Measurements from ENCODE around the gene BSPRY.

Gene BSPRY

DNA sequence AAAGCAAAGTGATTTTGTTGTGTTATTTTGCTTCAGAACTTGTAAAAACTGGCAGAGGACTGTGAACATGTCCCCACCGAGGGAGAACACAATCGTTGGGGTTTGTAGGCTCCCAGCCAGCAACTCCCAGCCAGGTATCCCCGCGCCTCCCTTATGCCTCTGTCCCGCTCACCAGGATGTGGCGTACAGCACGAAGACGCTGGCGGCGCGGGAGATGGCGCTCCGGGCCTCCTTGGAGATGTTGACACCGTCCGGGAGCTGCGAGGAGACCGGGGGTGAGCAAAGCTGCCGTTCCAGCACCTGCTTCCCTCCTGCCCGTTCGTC is 60.5 kb downstream of the BSPRY start:
- TF ChIP-seq, protein P1, sequence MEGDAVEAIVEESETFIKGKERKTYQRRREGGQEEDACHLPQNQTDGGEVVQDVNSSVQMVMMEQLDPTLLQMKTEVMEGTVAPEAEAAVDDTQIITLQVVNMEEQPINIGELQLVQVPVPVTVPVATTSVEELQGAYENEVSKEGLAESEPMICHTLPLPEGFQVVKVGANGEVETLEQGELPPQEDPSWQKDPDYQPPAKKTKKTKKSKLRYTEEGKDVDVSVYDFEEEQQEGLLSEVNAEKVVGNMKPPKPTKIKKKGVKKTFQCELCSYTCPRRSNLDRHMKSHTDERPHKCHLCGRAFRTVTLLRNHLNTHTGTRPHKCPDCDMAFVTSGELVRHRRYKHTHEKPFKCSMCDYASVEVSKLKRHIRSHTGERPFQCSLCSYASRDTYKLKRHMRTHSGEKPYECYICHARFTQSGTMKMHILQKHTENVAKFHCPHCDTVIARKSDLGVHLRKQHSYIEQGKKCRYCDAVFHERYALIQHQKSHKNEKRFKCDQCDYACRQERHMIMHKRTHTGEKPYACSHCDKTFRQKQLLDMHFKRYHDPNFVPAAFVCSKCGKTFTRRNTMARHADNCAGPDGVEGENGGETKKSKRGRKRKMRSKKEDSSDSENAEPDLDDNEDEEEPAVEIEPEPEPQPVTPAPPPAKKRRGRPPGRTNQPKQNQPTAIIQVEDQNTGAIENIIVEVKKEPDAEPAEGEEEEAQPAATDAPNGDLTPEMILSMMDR (IDR thresholded peaks at IDR 0.05; ENCODE audit: extremely low read depth, insufficient read depth, missing control alignments): peak; percentile 3
- DNase-seq (ENCODE audit: low spot score): no peak
- in situ Hi-C loops (cut with MboI; ENCODE audit: low pct_unique_long_range_greater_than_20kb, low sequenced_read_pairs, unreplicated experiment): no loop called here

DNA sequence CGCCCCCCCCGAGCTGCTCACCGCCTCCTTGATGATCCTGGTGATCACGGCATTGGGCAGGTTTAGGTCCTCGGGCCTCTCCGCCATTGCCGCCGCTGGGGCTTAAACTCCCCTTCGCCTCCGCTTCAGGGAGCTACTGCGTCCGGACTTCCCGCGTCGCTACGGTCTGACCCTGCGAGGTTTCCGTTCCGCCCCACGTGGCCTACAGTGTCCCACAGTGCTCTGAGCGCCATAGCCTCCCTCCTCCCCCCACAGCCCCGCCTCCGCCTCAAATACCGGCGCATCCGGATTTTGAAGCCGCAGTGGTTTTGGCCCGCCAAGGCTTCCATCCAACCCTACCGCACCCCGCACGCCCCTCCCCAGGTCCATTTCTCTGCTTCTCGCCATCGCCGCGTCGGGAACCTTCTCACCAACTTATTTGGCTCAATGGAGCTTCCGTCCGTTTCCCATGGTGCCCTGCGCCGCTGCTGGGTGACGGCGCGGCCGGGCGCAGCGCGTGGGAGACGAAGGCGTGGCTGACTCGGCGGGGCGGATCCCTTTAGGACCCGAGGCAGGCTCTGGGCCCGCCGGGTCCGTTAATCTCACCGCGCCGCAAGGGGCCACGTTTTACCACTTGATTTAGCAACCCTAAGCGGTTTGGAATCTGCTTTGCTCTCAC is 61.0 kb downstream of the BSPRY start, which contains the start of the genes C9orf43 and POLE3:
Gene C9orf43 (plus strand): TSS at position 541 of the 658 bp plus-strand sequence. CDS start 2,747 bp downstream, outside the sequence.
Gene POLE3 (minus strand): TSS at position 469 of the 658 bp plus-strand sequence. CDS start 382 bp downstream, at position 87.
- DNase-seq (ENCODE audit: low spot score): peak; percentile 92
- in situ Hi-C loops (cut with MboI; ENCODE audit: low pct_unique_long_range_greater_than_20kb, low sequenced_read_pairs, unreplicated experiment): no loop called here
- TF ChIP-seq, protein P1 (IDR thresholded peaks at IDR 0.05; ENCODE audit: extremely low read depth, insufficient read depth, missing control alignments): peak; percentile 25

DNA sequence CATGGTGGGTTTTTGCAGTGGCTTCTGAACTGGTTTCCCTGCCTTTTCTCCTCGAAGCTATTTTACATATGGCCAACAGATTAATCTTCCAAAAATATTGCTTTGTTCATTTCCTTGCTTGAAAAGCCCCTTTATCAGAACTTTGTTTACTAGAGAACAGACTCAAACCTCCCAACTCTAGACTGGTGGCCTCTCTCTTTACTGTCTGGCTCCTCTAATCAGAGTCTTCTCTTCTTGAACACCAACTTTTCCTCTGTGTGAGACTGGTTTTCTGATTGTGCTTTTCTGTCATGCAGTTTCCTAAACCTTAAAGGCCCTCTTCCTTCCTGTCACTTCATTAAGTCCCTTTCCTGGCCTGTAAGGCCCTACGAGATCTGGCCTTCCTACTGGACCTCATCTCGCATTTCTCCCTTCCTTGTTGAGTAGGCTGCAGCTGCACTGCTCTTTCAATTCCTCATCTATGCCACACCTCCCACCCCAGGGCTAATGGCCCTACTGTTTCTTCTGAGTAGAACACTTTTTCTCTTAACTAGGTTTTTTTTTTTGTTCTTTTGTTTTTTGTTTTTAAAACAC is 66.9 kb downstream of the BSPRY start:
- peak; percentile 61 for DNase-seq (ENCODE audit: low spot score)
- TF ChIP-seq, protein P1 (IDR thresholded peaks at IDR 0.05; ENCODE audit: extremely low read depth, insufficient read depth, missing control alignments): no peak
- in situ Hi-C loops (cut with MboI; ENCODE audit: low pct_unique_long_range_greater_than_20kb, low sequenced_read_pairs, unreplicated experiment): no loop called here

DNA sequence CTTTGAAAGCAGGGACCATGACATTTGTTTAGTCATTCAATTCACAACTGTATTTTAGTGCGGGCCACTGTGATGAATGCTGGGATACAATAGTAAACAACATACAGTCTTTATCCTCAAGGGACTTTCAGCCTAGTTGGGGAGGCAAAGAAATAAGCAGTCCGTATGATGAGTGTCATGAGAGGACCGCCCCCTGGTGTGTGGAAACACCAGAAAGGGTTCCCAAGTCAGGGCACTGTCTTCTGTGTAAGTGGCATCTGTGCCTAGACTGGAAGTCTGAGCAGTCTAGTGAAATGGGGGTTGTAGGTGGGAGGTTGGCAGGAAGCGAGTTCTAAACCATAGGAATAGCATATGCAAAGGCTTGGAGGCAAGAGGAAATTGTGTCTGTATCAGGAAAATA is 68.0 kb downstream of the BSPRY start:
- DNase-seq (ENCODE audit: low spot score): no peak
- in situ Hi-C loops (cut with MboI; ENCODE audit: low pct_unique_long_range_greater_than_20kb, low sequenced_read_pairs, unreplicated experiment): no loop called here
- TF ChIP-seq, protein P1 (IDR thresholded peaks at IDR 0.05; ENCODE audit: extremely low read depth, insufficient read depth, missing control alignments): no peak

All from GM13977 (cell line).